T-cell (primary cell): ENCODE measurements around the gene AP4E1. TPM values are rescaled to one million over a fixed set of nuclear protein-coding genes. Genes with fewer than 3 reads are reported as not detected.
"Not testable (repeated sequence)": the region's sequence is repeated elsewhere in the genome, so short reads cannot be mapped to it uniquely, and the experiment has no call there.

Experiments used
- ATAC-seq, 4 experiments: fragments of 200-7000 bp in 3 of 4; fragments of 150-1000 bp in 1 of 4; cut with Tn5 transposase; replicated peaks in 1 of 4; 1 replicate in 3 of 4; 2 replicates in 1 of 4; pipeline ENCODE4 v1.10.0; 2021; ENCODE audit warnings: moderate library complexity in 3 of 4, mild to moderate bottlenecking in 2 of 4, moderate number of reproducible peaks in 1 of 4
- CTCF ChIA-PET, 2 donors: fragments of 300-600 bp; sonication (Branson Sonifier 250); formaldehyde crosslinking; loops; one replicate each; lab custom pipeline; 2022; ENCODE audit warnings: antibody characterized with exemption in 2 of 2; lab: Charles Lee
- POLR2A ChIA-PET, 2 donors: fragments of 300-600 bp; sonication (Branson Sonifier 250); formaldehyde crosslinking; loops; one replicate each; lab custom pipeline; 2022; ENCODE audit warnings: antibody characterized with exemption in 2 of 2; lab: Charles Lee
- DNase-seq, 35 experiments: peaks; one replicate each; pipeline versions ENCODE4 v3.0.0 to v3.0.0-alpha.2; 2013 to 2023
- H3K27ac ChIP-seq: one replicate; pipeline ENCODE4 v1.5.1; 2013; ENCODE audit warnings: low read length
- H3K27me3 ChIP-seq, 2 experiments: replicated peaks in 1 of 2; 1 replicate in 1 of 2; 2 replicates in 1 of 2; pipeline versions ENCODE4 v1.6.1 to v1.7.0; 2013; ENCODE audit warnings: low read length in 1 of 2, mixed read lengths in 1 of 2; ENCODE audit not compliant: control insufficient read depth in 2 of 2, insufficient read depth in 2 of 2; ENCODE audit errors: extremely low read depth in 1 of 2
- H3K36me3 ChIP-seq, 2 donors: 1 replicate in 1 of 2; 2 replicates in 1 of 2; pipeline versions ENCODE4 v1.6.1 to v1.7.0; 2013; ENCODE audit warnings: low read length in 1 of 2; ENCODE audit not compliant: control insufficient read depth in 2 of 2, insufficient read depth in 1 of 2; ENCODE audit errors: extremely low read depth in 1 of 2
- H3K4me1 ChIP-seq, 2 experiments: 1 replicate in 1 of 2; 2 replicates in 1 of 2; pipeline versions ENCODE4 v1.6.1 to v1.7.0; 2013; ENCODE audit warnings: low read length in 2 of 2, mixed read lengths in 1 of 2; ENCODE audit not compliant: insufficient read depth in 2 of 2, control insufficient read depth in 1 of 2; ENCODE audit errors: extremely low read depth in 1 of 2
- H3K4me3 ChIP-seq, 2 donors: 1 replicate in 1 of 2; 2 replicates in 1 of 2; pipeline versions ENCODE4 v1.5.1 to v1.7.0; 2013; ENCODE audit warnings: mild to moderate bottlenecking in 2 of 2, low read length in 1 of 2, moderate library complexity in 1 of 2; ENCODE audit not compliant: control insufficient read depth in 1 of 2; ENCODE audit errors: extremely low read depth in 1 of 2
- H3K9me3 ChIP-seq: 2 replicates; pipeline ENCODE4 v1.7.0; 2013
- H3K27ac Mint-ChIP-seq, 2 donors: one replicate each; pipeline ENCODE4 v1.8.0; 2020 to 2021; ENCODE audit warnings: mild to moderate bottlenecking in 2 of 2, mixed read lengths in 2 of 2
- H3K27me3 Mint-ChIP-seq, 2 donors: one replicate each; pipeline ENCODE4 v1.8.0; 2021 to 2022; ENCODE audit warnings: mixed read lengths in 2 of 2
- H3K36me3 Mint-ChIP-seq: one replicate; pipeline ENCODE4 v1.8.0; 2021; ENCODE audit warnings: mixed read lengths
- H3K4me1 Mint-ChIP-seq, 3 donors: one replicate each; pipeline ENCODE4 v1.8.0; 2020 to 2022; ENCODE audit warnings: mixed read lengths in 3 of 3, mild to moderate bottlenecking in 1 of 3
- H3K4me3 Mint-ChIP-seq, 3 donors: one replicate each; pipeline ENCODE4 v1.8.0; 2020 to 2022; ENCODE audit warnings: mild to moderate bottlenecking in 3 of 3, mixed read lengths in 3 of 3, moderate library complexity in 3 of 3
- H3K9me3 Mint-ChIP-seq, 3 donors: one replicate each; pipeline ENCODE4 v1.8.0; 2020 to 2022; ENCODE audit warnings: mixed read lengths in 3 of 3
- WGBS: methylation state at CpG from one replicate; pipeline ENCODE4 v1.1.5; 2013; ENCODE audit warnings: missing lambda C conversion rate; ENCODE audit not compliant: insufficient coverage; 5-methylcytosine and 5-hydroxymethylcytosine counted together
- total RNA-seq, 35 experiments: library from RNA in 6 of 35; stranded (reverse) in 6 of 35; fragments of 120-200 nt in 1 of 35; gene quantifications; one replicate each; pipeline versions ENCODE4 v1.2.1 to v1.2.4 and lab custom pipeline; 2013 to 2026

AP4E1 gene
- total RNA-seq, 5 donors from 2014 or later (not counting 1 experiment from before 2014, with no cell fraction given) = 9.4 to 14.0 (median 10.8) TPM

- H3K27me3 ChIP-seq, H3K4me3 ChIP-seq, H3K4me3 Mint-ChIP-seq, POLR2A ChIA-PET, ATAC-seq, H3K27ac ChIP-seq, H3K4me1 ChIP-seq, H3K27ac Mint-ChIP-seq, H3K9me3 Mint-ChIP-seq, DNase-seq, H3K27me3 Mint-ChIP-seq, H3K9me3 ChIP-seq: not testable (repeated sequence)
- CTCF ChIA-PET = interaction anchor here in 1 of 2 donors (0.6 kb wide), 1 partner anchor 249 kb away, joined by 5 read pairs; no protein-coding TSS in a partner anchor
- Mint-ChIP-seq H3K4me1 (peaks cover 12 to 19% (median 12%) of the 10 kb centered on the region in 3 donors), H3K36me3 (peaks cover 38% of the 10 kb centered on the region)
- 100% methylated on average over 1 of the region's 4 CpGs for WGBS
- H3K36me3 ChIP-seq = peaks cover 4 to 29% of the 10 kb centered on the region in 2 donors
Observed at GRCh38 chr15:50919359-50919758, 10.9 kb downstream of the AP4E1 start.

DNA sequence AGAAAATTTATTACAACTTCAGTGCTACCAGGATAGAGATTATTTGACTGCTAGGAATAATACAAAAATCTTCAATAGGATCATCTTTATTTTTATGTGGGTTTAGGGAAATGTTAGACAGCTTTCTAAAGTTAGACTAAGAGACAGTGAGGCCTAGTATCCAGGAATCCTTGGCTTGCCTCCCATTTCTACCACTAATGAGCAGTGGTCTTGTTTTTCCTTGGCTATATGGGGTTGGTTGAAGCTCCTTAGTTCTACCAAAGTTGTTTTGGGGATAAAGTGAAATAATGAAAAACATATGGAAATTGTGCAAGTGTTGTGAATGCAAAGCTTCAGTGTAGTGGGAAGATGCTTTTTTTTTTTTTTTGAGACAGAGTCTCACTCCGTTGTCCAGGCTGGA is 16.8 kb downstream of the AP4E1 start:
- CTCF ChIA-PET = interaction anchor here (0.7 kb wide), 2 partner anchors 45 to 1715 kb away, joined by 3 read pairs; no protein-coding TSS in a partner anchor
- H3K27me3 Mint-ChIP-seq = no peaks in the 10 kb centered on the region
- no peak for DNase-seq

DNA sequence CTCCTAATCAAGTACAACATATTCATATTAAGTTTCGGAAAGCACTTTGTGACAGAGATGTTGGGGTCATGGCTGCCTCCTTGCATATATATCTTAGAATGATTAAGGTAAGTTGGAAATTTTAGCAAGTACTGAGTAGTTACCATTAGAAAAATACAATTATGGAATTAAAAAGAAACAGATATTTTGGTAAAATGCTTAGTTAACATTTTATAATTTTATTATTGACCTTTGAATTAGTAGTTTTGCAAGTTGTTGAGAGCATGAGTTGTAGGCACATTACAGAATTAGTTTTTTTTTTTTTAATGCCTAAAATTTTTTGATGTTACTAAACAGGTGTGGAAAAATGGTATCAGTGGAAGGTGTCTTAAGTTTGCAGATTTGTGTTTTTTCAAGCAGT is 20.6 kb downstream of the AP4E1 start:
- H3K9me3 Mint-ChIP-seq = no peaks in the 10 kb centered on the region
- Histone ChIP-seq H3K4me3 (no peak overlapping the region), H3K27me3 (no peaks in the 10 kb centered on the region), H3K36me3 (peaks cover 0 to 47% of the 10 kb centered on the region in 2 donors), H3K27ac (no peak overlapping the region), H3K4me1 (no peaks in the 10 kb centered on the region), H3K9me3 (no peaks in the 10 kb centered on the region)
- no CpG with 5 or more reads among the region's 1 CpG for WGBS
- no peak for ATAC-seq
- H3K4me1 Mint-ChIP-seq = peaks cover 0 to 1% (median under 1%) of the 10 kb centered on the region in 3 donors
- H3K27me3 Mint-ChIP-seq = no peaks in the 10 kb centered on the region
- no peak for DNase-seq
- ChIA-PET CTCF (interaction anchor here in 1 of 2 donors (0.5 kb wide), 1 partner anchor 1370 kb away, joined by 4 read pairs; no protein-coding TSS in a partner anchor), POLR2A (no interaction called here)
- no peak overlapping the region for H3K27ac Mint-ChIP-seq
- H3K4me3 Mint-ChIP-seq = no peak overlapping the region
- H3K36me3 Mint-ChIP-seq = peaks cover 49% of the 10 kb centered on the region

More for the DNA sequence above, 16.8 kb downstream of the AP4E1 start:
- Mint-ChIP-seq H3K4me3 (no peak overlapping the region), H3K9me3 (no peaks in the 10 kb centered on the region), H3K27ac (no peak overlapping the region), H3K36me3 (peaks cover 45% of the 10 kb centered on the region), H3K4me1 (peaks cover 0 to 7% (median 7%) of the 10 kb centered on the region in 3 donors)
- ATAC-seq = no peak
- no peaks in the 10 kb centered on the region for H3K27me3 ChIP-seq
- no peaks in the 10 kb centered on the region for H3K9me3 ChIP-seq
- H3K36me3 ChIP-seq = peaks cover 4 to 39% of the 10 kb centered on the region in 2 donors
- POLR2A ChIA-PET = interaction anchor here (0.5 to 0.7 kb wide), 4 partner anchors 22 to 337 kb away, joined by 3 to 5 read pairs (median 4); no protein-coding TSS in a partner anchor
- no peak overlapping the region for H3K27ac ChIP-seq
- no CpG with 5 or more reads among the region's 1 CpG for WGBS
- no peak overlapping the region for H3K4me3 ChIP-seq
- H3K4me1 ChIP-seq = no peaks in the 10 kb centered on the region

DNA sequence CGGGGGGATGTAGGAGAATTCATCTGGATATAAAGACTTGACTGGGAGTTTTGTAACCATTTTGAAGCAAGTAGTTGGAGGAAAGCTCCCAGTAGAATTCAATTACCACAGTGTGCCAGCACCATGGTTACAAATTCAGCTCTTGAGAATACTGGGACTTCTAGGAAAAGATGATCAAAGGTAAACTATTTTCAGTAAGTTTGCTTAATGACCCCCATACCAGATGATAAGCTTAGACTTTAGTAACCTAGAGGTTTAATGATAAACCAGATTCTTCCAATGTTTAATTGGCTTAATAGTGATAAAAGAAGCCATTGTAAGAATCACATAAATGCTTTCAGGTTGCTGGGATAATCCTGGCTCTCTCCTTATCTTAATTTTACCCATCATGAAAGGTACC is 22.3 kb downstream of the AP4E1 start:
- Histone ChIP-seq H3K27ac (no peak overlapping the region), H3K4me3 (no peak overlapping the region), H3K9me3 (no peaks in the 10 kb centered on the region), H3K36me3 (peaks cover 0 to 43% of the 10 kb centered on the region in 2 donors), H3K4me1 (no peaks in the 10 kb centered on the region), H3K27me3 (no peaks in the 10 kb centered on the region)
- no peak overlapping the region for H3K27ac Mint-ChIP-seq
- POLR2A ChIA-PET = no interaction called here
- CTCF ChIA-PET = no interaction called here
- H3K4me1 Mint-ChIP-seq = peaks cover 0 to 1% (median 0%) of the 10 kb centered on the region in 3 donors
- WGBS = no CpG with 5 or more reads among the region's 1 CpG
- H3K4me3 Mint-ChIP-seq = no peak overlapping the region
- no peaks in the 10 kb centered on the region for H3K27me3 Mint-ChIP-seq
- peaks cover 50% of the 10 kb centered on the region for H3K36me3 Mint-ChIP-seq
- DNase-seq (no peak), ATAC-seq (no peak)
- no peaks in the 10 kb centered on the region for H3K9me3 Mint-ChIP-seq

- ATAC-seq (no peak), DNase-seq (no peak)
- no peaks in the 10 kb centered on the region for H3K4me1 ChIP-seq
- no peak overlapping the region for H3K27ac Mint-ChIP-seq
- no peak overlapping the region for H3K27ac ChIP-seq
- POLR2A ChIA-PET = no interaction called here
- CTCF ChIA-PET = interaction anchor here in 1 of 2 donors (0.6 kb wide), 1 partner anchor 275 kb away, joined by 3 read pairs; no protein-coding TSS in a partner anchor
- H3K27me3 ChIP-seq = no peaks in the 10 kb centered on the region
- no peak overlapping the region for H3K4me3 Mint-ChIP-seq
- H3K4me3 ChIP-seq = no peak overlapping the region
- WGBS = no CpG with 5 or more reads among the region's 1 CpG
- H3K4me1 Mint-ChIP-seq = peaks cover 0 to 1% (median 0%) of the 10 kb centered on the region in 3 donors
- no peaks in the 10 kb centered on the region for H3K9me3 Mint-ChIP-seq
- H3K9me3 ChIP-seq = no peaks in the 10 kb centered on the region
- H3K36me3 ChIP-seq = peaks cover 9 to 38% of the 10 kb centered on the region in 2 donors
- H3K36me3 Mint-ChIP-seq = peaks cover 51% of the 10 kb centered on the region
- no peaks in the 10 kb centered on the region for H3K27me3 Mint-ChIP-seq
Observed at GRCh38 chr15:50933341-50933740, 24.9 kb downstream of the AP4E1 start.

- no peaks in the 10 kb centered on the region for H3K9me3 ChIP-seq
- ChIA-PET CTCF (no interaction called here), POLR2A (no interaction called here)
- WGBS = 100% methylated on average over 1 of the region's 4 CpGs
- H3K4me1 Mint-ChIP-seq = no peaks in the 10 kb centered on the region
- H3K27ac Mint-ChIP-seq = no peak overlapping the region
- H3K4me3 ChIP-seq = no peak overlapping the region
- no peak overlapping the region for H3K27ac ChIP-seq
- H3K27me3 Mint-ChIP-seq = no peaks in the 10 kb centered on the region
- H3K36me3 Mint-ChIP-seq = peaks cover 40% of the 10 kb centered on the region
- no peaks in the 10 kb centered on the region for H3K27me3 ChIP-seq
- no peaks in the 10 kb centered on the region for H3K9me3 Mint-ChIP-seq
- ATAC-seq (no peak), DNase-seq (no peak)
- no peak overlapping the region for H3K4me3 Mint-ChIP-seq
- peaks cover 12 to 24% of the 10 kb centered on the region in 2 donors for H3K36me3 ChIP-seq
- no peaks in the 10 kb centered on the region for H3K4me1 ChIP-seq
Observed at GRCh38 chr15:50938525-50938924, 30.0 kb downstream of the AP4E1 start.
